Measurements from ENCODE around the gene ZNF385D.

DNA sequence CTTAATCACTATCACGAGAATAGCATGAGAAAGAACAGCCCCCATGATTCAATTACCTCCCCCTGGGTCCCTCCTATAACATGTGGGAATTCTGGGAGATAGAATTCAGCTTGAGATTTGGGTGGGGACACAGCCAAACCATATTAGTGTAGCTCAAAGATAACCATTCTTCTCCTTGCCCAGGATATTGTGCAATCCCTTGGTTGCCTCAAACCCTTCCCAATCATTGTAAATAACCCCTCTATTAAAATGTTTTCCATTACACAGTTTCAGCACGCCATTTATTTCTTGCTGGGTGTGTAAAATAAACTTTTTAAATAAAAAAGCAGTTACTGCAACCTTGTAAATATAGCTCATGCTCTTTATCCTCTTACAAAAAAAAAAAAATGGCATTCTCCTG, 47.7 kb downstream of the ZNF385D start:
- TF ChIP-seq, protein P1, sequence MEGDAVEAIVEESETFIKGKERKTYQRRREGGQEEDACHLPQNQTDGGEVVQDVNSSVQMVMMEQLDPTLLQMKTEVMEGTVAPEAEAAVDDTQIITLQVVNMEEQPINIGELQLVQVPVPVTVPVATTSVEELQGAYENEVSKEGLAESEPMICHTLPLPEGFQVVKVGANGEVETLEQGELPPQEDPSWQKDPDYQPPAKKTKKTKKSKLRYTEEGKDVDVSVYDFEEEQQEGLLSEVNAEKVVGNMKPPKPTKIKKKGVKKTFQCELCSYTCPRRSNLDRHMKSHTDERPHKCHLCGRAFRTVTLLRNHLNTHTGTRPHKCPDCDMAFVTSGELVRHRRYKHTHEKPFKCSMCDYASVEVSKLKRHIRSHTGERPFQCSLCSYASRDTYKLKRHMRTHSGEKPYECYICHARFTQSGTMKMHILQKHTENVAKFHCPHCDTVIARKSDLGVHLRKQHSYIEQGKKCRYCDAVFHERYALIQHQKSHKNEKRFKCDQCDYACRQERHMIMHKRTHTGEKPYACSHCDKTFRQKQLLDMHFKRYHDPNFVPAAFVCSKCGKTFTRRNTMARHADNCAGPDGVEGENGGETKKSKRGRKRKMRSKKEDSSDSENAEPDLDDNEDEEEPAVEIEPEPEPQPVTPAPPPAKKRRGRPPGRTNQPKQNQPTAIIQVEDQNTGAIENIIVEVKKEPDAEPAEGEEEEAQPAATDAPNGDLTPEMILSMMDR (conservative IDR thresholded peaks at IDR 0.05; ENCODE audit: low read depth, low read length), result no peak
- no peak for TF ChIP-seq EZH2 (IDR thresholded peaks at IDR 0.05; ENCODE audit: borderline replicate concordance, low read depth, low read length, poor library complexity, severe bottlenecking)
